Measurements from ENCODE around the gene C6orf89. TPM values are rescaled to one million over a fixed set of nuclear protein-coding genes. Genes with fewer than 3 reads are reported as not detected.

The C6orf89 gene
- total RNA-seq, 1 experiment from 2014 or later: 13.2 TPM

GRCh38 chr6:36928547-36928918 is 42.8 kb downstream of the C6orf89 start:
- no peak overlapping the region for H3K4me3 Mint-ChIP-seq
- H3K4me1 Mint-ChIP-seq: peaks cover 4% of the 10 kb centered on the region
- POLR2A ChIA-PET: interaction anchor here (1.0 kb wide), 1 partner anchor 90 kb away, joined by 3 read pairs; no protein-coding TSS in a partner anchor
- H3K9me3 Mint-ChIP-seq: peaks cover 4% of the 10 kb centered on the region
- no peaks in the 10 kb centered on the region for H3K36me3 Mint-ChIP-seq
- CTCF ChIA-PET: interaction anchor here (1.0 to 2.0 kb wide), 4 partner anchors 10 to 90 kb away, joined by 4 to 6 read pairs (median 4); no protein-coding TSS in a partner anchor
- ATAC-seq: no peak
- no peak overlapping the region for H3K27ac Mint-ChIP-seq
- TF ChIP-seq USF1 (CRISPR knock-in tag; IDR thresholded peaks at IDR 0.05) (no peak), GRHL2 (CRISPR knock-in tag; IDR thresholded peaks at IDR 0.05; ENCODE audit: insufficient replicate concordance, severe bottlenecking) (no peak), GABPB1 (CRISPR knock-in tag; IDR thresholded peaks at IDR 0.05) (no peak), NFATC4 (CRISPR knock-in tag; IDR thresholded peaks at IDR 0.05) (no peak), ZNF263 (CRISPR knock-in tag; IDR thresholded peaks at IDR 0.05; ENCODE audit: low read depth) (no peak), HMGXB4 (CRISPR knock-in tag; IDR thresholded peaks at IDR 0.05) (no peak), ZNF671 (CRISPR knock-in tag; IDR thresholded peaks at IDR 0.05) (no peak), ZMAT4 (CRISPR knock-in tag; IDR thresholded peaks at IDR 0.05) (no peak), ZNF423 (CRISPR knock-in tag; IDR thresholded peaks at IDR 0.05) (no peak), JUN (CRISPR knock-in tag; IDR thresholded peaks at IDR 0.05) (no peak)
- TF ChIP-seq, protein P1, sequence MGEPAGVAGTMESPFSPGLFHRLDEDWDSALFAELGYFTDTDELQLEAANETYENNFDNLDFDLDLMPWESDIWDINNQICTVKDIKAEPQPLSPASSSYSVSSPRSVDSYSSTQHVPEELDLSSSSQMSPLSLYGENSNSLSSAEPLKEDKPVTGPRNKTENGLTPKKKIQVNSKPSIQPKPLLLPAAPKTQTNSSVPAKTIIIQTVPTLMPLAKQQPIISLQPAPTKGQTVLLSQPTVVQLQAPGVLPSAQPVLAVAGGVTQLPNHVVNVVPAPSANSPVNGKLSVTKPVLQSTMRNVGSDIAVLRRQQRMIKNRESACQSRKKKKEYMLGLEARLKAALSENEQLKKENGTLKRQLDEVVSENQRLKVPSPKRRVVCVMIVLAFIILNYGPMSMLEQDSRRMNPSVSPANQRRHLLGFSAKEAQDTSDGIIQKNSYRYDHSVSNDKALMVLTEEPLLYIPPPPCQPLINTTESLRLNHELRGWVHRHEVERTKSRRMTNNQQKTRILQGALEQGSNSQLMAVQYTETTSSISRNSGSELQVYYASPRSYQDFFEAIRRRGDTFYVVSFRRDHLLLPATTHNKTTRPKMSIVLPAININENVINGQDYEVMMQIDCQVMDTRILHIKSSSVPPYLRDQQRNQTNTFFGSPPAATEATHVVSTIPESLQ (CRISPR knock-in tag; IDR thresholded peaks at IDR 0.05): no peak
- TF ChIP-seq, protein P2, sequence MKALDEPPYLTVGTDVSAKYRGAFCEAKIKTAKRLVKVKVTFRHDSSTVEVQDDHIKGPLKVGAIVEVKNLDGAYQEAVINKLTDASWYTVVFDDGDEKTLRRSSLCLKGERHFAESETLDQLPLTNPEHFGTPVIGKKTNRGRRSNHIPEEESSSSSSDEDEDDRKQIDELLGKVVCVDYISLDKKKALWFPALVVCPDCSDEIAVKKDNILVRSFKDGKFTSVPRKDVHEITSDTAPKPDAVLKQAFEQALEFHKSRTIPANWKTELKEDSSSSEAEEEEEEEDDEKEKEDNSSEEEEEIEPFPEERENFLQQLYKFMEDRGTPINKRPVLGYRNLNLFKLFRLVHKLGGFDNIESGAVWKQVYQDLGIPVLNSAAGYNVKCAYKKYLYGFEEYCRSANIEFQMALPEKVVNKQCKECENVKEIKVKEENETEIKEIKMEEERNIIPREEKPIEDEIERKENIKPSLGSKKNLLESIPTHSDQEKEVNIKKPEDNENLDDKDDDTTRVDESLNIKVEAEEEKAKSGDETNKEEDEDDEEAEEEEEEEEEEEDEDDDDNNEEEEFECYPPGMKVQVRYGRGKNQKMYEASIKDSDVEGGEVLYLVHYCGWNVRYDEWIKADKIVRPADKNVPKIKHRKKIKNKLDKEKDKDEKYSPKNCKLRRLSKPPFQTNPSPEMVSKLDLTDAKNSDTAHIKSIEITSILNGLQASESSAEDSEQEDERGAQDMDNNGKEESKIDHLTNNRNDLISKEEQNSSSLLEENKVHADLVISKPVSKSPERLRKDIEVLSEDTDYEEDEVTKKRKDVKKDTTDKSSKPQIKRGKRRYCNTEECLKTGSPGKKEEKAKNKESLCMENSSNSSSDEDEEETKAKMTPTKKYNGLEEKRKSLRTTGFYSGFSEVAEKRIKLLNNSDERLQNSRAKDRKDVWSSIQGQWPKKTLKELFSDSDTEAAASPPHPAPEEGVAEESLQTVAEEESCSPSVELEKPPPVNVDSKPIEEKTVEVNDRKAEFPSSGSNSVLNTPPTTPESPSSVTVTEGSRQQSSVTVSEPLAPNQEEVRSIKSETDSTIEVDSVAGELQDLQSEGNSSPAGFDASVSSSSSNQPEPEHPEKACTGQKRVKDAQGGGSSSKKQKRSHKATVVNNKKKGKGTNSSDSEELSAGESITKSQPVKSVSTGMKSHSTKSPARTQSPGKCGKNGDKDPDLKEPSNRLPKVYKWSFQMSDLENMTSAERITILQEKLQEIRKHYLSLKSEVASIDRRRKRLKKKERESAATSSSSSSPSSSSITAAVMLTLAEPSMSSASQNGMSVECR (CRISPR knock-in tag; IDR thresholded peaks at IDR 0.05; ENCODE audit: borderline replicate concordance): no peak
- TF ChIP-seq, protein P3, sequence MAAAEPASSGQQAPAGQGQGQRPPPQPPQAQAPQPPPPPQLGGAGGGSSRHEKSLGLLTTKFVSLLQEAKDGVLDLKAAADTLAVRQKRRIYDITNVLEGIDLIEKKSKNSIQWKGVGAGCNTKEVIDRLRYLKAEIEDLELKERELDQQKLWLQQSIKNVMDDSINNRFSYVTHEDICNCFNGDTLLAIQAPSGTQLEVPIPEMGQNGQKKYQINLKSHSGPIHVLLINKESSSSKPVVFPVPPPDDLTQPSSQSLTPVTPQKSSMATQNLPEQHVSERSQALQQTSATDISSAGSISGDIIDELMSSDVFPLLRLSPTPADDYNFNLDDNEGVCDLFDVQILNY (CRISPR knock-in tag; IDR thresholded peaks at IDR 0.05): no peak
- no peaks in the 10 kb centered on the region for H3K27me3 Mint-ChIP-seq (ENCODE audit: low read depth)
- DNase-seq (ENCODE audit: low spot score): no peak

DNA sequence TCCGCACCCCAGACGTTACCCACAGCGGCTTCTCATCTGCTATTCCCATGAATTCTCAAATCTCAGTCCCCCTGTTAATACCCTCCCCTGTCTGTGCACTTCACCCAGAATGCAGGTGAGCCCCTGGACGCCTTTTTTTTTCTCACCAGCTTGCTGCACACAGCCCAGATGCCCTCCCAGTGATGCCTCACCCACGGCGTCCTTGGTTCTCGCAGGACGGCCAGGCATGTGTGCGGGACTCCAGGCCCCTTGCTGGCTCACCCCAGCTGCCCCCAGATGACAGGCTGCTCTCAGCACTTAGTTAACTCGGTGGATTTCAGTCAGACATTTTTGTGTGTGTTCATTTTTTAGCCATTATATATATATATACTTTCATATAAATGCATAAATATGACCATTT is 43.4 kb downstream of the C6orf89 start:
- CTCF ChIA-PET: interaction anchor here (1.6 to 2.0 kb wide), 2 partner anchors 14 to 15 kb away, joined by 4 to 6 read pairs; no protein-coding TSS in a partner anchor
- no peak for ATAC-seq

More for the DNA sequence above, 43.4 kb downstream of the C6orf89 start:
- Mint-ChIP-seq H3K9me3 (peaks cover 4% of the 10 kb centered on the region), H3K27me3 (ENCODE audit: low read depth) (no peaks in the 10 kb centered on the region), H3K4me1 (peaks cover 4% of the 10 kb centered on the region), H3K27ac (no peak overlapping the region), H3K4me3 (no peak overlapping the region), H3K36me3 (no peaks in the 10 kb centered on the region)
- no peak for DNase-seq (ENCODE audit: low spot score)
- TF ChIP-seq GABPB1 (CRISPR knock-in tag; IDR thresholded peaks at IDR 0.05) (no peak), NR1H2 (CRISPR knock-in tag; IDR thresholded peaks at IDR 0.05) (no peak), MYBL2 (CRISPR knock-in tag; IDR thresholded peaks at IDR 0.05) (no peak), ZNF396 (CRISPR knock-in tag; IDR thresholded peaks at IDR 0.05; ENCODE audit: borderline replicate concordance) (no peak)
- POLR2A ChIA-PET: interaction anchor here (1.0 kb wide), 1 partner anchor 89 kb away, joined by 3 read pairs; no protein-coding TSS in a partner anchor

Data from WTC11 (cell line).